Measurements from ENCODE around the gene ZNF445.
"Not testable (repeated sequence)": the region's sequence is repeated elsewhere in the genome, so short reads cannot be mapped to it uniquely, and the experiment has no call there.

Gene ZNF445

GRCh38 chr3:44398853-44399252 is 78.6 kb downstream of the ZNF445 start:
- no peak for DNase-seq (ENCODE audit: low read depth)

GRCh38 chr3:44398271-44398670 is 79.2 kb downstream of the ZNF445 start:
- not testable (repeated sequence) for DNase-seq (ENCODE audit: low read depth)

- DNase-seq (ENCODE audit: low read depth) = no peak
Observed at GRCh38 chr3:44396200-44397171, 81.0 kb downstream of the ZNF445 start.

GRCh38 chr3:44395714-44396113 is 81.8 kb downstream of the ZNF445 start:
- no peak for DNase-seq (ENCODE audit: low read depth)

- DNase-seq (ENCODE audit: low read depth) = no peak
Observed at GRCh38 chr3:44392489-44392888, 85.0 kb downstream of the ZNF445 start.

GRCh38 chr3:44387404-44387803 is 90.1 kb downstream of the ZNF445 start:
- no peak for DNase-seq (ENCODE audit: low read depth)

Measured in stimulated activated CD8-positive, alpha-beta memory T cell treated with anti-CD3 and anti-CD28 coated beads, Interleukin-4, amount 100 ng/mL, for 24 hours (primary cell).